GM12878 (cell line): ENCODE data around the gene RTN4. TPM values are rescaled to one million over a fixed set of nuclear protein-coding genes. Genes with fewer than 3 reads are reported as not detected.

ENCODE experiments used
- ATAC-seq: fragments of 200-7000 bp; cut with Tn5 transposase; 3 replicates; pipeline ENCODE4 v1.9.1; 2020; ENCODE audit warnings: mild to moderate bottlenecking, moderate library complexity
- BruUV-seq: library from RNA; stranded (reverse); fragments of 400-500 nt; replicated peaks from 2 replicates; lab custom pipeline; 2021; lab: Mats Ljungman, UMichigan
- CTCF ChIA-PET: fragments of 300-600 bp; sonication (Branson Sonifier 250); formaldehyde crosslinking; extraction: SDS; loops from one replicate; lab custom pipeline; 2021; ENCODE audit warnings: inconsistent platforms; lab: Yijun Ruan, JAX
- POLR2A ChIA-PET: fragments of 350-600 bp; formaldehyde crosslinking; extraction: SDS; loops from one replicate; lab custom pipeline; 2021; ENCODE audit warnings: inconsistent platforms; lab: Charles Lee
- RAD21 ChIA-PET: fragments of 300-600 bp; sonication (Branson Sonifier 250); formaldehyde crosslinking; loops from one replicate; lab custom pipeline; 2023; ENCODE audit warnings: antibody characterized with exemption; ENCODE audit not compliant: unreplicated experiment; lab: Charles Lee
- SMC1A ChIA-PET: fragments of 300-600 bp; sonication (Branson Sonifier 250); formaldehyde crosslinking; loops from one replicate; lab custom pipeline; 2023; ENCODE audit not compliant: unreplicated experiment, uncharacterized antibody; lab: Charles Lee
- DNase-seq: peaks from one replicate; pipeline ENCODE4 v3.0.0-alpha.2; 2011; ENCODE audit warnings: low read depth, low spot score
- FAIRE-seq: peaks from 3 replicates; lab custom pipeline; 2011; peaks lifted over from hg19 to GRCh38; lab: Jason Lieb, UNC
- H2AFZ ChIP-seq: 2 replicates; pipeline ENCODE4 v1.6.0; 2011; ENCODE audit warnings: low read depth, low read length, control low read depth; ENCODE audit not compliant: control insufficient read depth
- H3K27ac ChIP-seq: 2 replicates; pipeline ENCODE4 v1.5.1; 2011; ENCODE audit warnings: control low read depth; ENCODE audit not compliant: control insufficient read depth, insufficient read depth
- H3K27me3 ChIP-seq, 2 experiments: replicated peaks in 1 of 2; 2 replicates each; pipeline versions ENCODE4 v1.6.0 to v1.6.1; 2011; ENCODE audit warnings: low read length in 1 of 2; ENCODE audit not compliant: control insufficient read depth in 2 of 2, insufficient read depth in 2 of 2
- H3K36me3 ChIP-seq, 2 experiments: 2 replicates each; pipeline ENCODE4 v1.5.1; 2011; ENCODE audit warnings: low read length in 1 of 2; ENCODE audit not compliant: control insufficient read depth in 2 of 2, insufficient read depth in 2 of 2
- H3K4me1 ChIP-seq: 2 replicates; pipeline ENCODE4 v1.6.1; 2011; ENCODE audit warnings: mild to moderate bottlenecking, low read length, moderate library complexity, mixed read lengths; ENCODE audit not compliant: control insufficient read depth, insufficient read depth
- H3K4me2 ChIP-seq: 2 replicates; pipeline ENCODE4 v1.6.0; 2011; ENCODE audit warnings: control low read depth; ENCODE audit not compliant: control insufficient read depth, insufficient read depth
- H3K4me3 ChIP-seq: fragments of 200-600 bp; sonication (generic); 2 replicates; pipeline ENCODE4 v1.5.1; 2016
- H3K79me2 ChIP-seq: 2 replicates; pipeline ENCODE4 v1.6.0; 2011; ENCODE audit warnings: low read length; ENCODE audit not compliant: control insufficient read depth, insufficient read depth
- H3K9ac ChIP-seq: 2 replicates; pipeline ENCODE4 v1.8.0; 2011; ENCODE audit warnings: low read length, control low read depth, mixed read lengths; ENCODE audit not compliant: control insufficient read depth, insufficient read depth
- H3K9me3 ChIP-seq: replicated peaks from 3 replicates; pipeline ENCODE4 v1.5.1; 2011; ENCODE audit warnings: mild to moderate bottlenecking, low read length; ENCODE audit not compliant: control insufficient read depth, insufficient read depth
- H4K20me1 ChIP-seq: 2 replicates; pipeline ENCODE4 v1.6.0; 2011; ENCODE audit not compliant: control insufficient read depth, insufficient read depth
- ATF3 ChIP-seq: IDR thresholded peaks from 2 replicates; pipeline ENCODE4 v1.6.1; 2011; ENCODE audit warnings: low read depth, mild to moderate bottlenecking, low read length, moderate library complexity, borderline replicate concordance; ENCODE audit errors: extremely low read depth
- EED ChIP-seq: sonication (generic); IDR thresholded peaks from 2 replicates; pipeline ENCODE4 v1.6.1; 2016; ENCODE audit warnings: antibody characterized with exemption, low read depth
- IKZF1 ChIP-seq: fragments of 450-650 bp; conservative IDR thresholded peaks from 2 replicates; pipeline ENCODE4 v1.6.1; 2017; ENCODE audit warnings: antibody characterized with exemption, mild to moderate bottlenecking
- IKZF2 ChIP-seq, 2 experiments: fragments of 450-650 bp; IDR thresholded peaks; 2 replicates each; pipeline ENCODE4 v1.6.1; 2017; ENCODE audit warnings: mild to moderate bottlenecking in 2 of 2, moderate library complexity in 2 of 2
- IRF3 ChIP-seq: fragments of 450-650 bp; IDR thresholded peaks from 2 replicates; pipeline ENCODE4 v1.6.1; 2014; ENCODE audit warnings: mild to moderate bottlenecking
- IRF4 ChIP-seq: IDR thresholded peaks from 2 replicates; pipeline ENCODE4 v1.6.1; 2011; ENCODE audit warnings: low read depth, low read length
- KDM1A ChIP-seq: fragments of 200-600 bp; sonication (generic); IDR thresholded peaks from 2 replicates; pipeline ENCODE4 v1.6.1; 2016; ENCODE audit warnings: borderline replicate concordance
- KLF5 ChIP-seq: fragments of 450-650 bp; IDR thresholded peaks from 2 replicates; pipeline ENCODE4 v1.6.1; 2014; ENCODE audit warnings: mild to moderate bottlenecking; ENCODE audit not compliant: partially characterized antibody
- PAX8 ChIP-seq: fragments of 450-650 bp; IDR thresholded peaks from 2 replicates; pipeline ENCODE4 v1.6.1; 2017; ENCODE audit warnings: mild to moderate bottlenecking, moderate library complexity
- RUNX3 ChIP-seq: IDR thresholded peaks from 2 replicates; pipeline ENCODE4 v1.6.1; 2012; ENCODE audit warnings: low read length, inconsistent platforms
- TBL1XR1 ChIP-seq: IDR thresholded peaks from 2 replicates; pipeline ENCODE4 v1.6.1; 2012; ENCODE audit warnings: low read depth, low read length, improper control_type of control experiment
- WGBS: methylation state at CpG from one replicate; pipeline ENCODE4 v1.1.6; 2016; ENCODE audit warnings: low lambda C conversion rate; ENCODE audit not compliant: insufficient replicate concordance, insufficient coverage; ENCODE audit errors: missing lambda C conversion rate; 5-methylcytosine and 5-hydroxymethylcytosine counted together
- in situ Hi-C: fragments of 300-500 bp; cut with MboI; formaldehyde crosslinking; loops from 9 replicates; pipeline ENCODE4 v1.14.3; 2018; ENCODE audit warnings: mixed read lengths
- intact Hi-C: fragments of 100-400 bp; cut with micrococcal nuclease; formaldehyde crosslinking; loops from one replicate; pipeline ENCODE4 v1.14.2; 2022; ENCODE audit not compliant: unreplicated experiment
- polyA plus RNA-seq, 11 experiments: library from polyadenylated mRNA; depleted of rRNA in 4 of 11; unstranded in 6 of 11; stranded (reverse) in 5 of 11; fragments of >200 nt; fragmentation: Nextera tagmentation in 4 of 11; fragmentation: Illumina TruSeq in 1 of 11; extraction: Ambion mirVana in 4 of 11; extraction: Trizol in 1 of 11; gene quantifications; 1 replicate in 1 of 11; 2 replicates in 10 of 11; pipeline versions ENCODE4 v1.2.1 to v1.2.3, GENCODE V29; 2011 to 2016; ENCODE audit warnings: inconsistent platforms in 2 of 11, missing spikeins in 2 of 11, low read depth in 1 of 11
- total RNA-seq, 4 experiments: library from RNA; depleted of rRNA in 3 of 4; stranded (reverse); fragments of >200 nt in 3 of 4; fragmentation: Illumina TruSeq in 1 of 4; extraction: Trizol in 1 of 4; gene quantifications; 2 replicates each; pipeline versions ENCODE4 v1.2.1 to v1.2.3, GENCODE V29; 2013 to 2021
- TF ChIP-seq, protein P1 (sequence below): fragments of 450-650 bp; IDR thresholded peaks from 2 replicates; pipeline ENCODE4 v1.6.1; 2017; ENCODE audit warnings: low read depth, mild to moderate bottlenecking, moderate library complexity
- TF ChIP-seq, protein P2 (sequence below): fragments of 450-650 bp; conservative IDR thresholded peaks from 2 replicates; pipeline ENCODE4 v1.6.1; 2017; ENCODE audit warnings: mild to moderate bottlenecking, moderate library complexity
- TF ChIP-seq, protein P3 (sequence below): fragments of 450-650 bp; IDR thresholded peaks from 2 replicates; pipeline ENCODE4 v1.6.1; 2018; ENCODE audit warnings: borderline replicate concordance, mild to moderate bottlenecking; ENCODE audit not compliant: partially characterized antibody

The RTN4 gene
- total and polyA plus RNA-seq, 10 of the 15 experiments (the other 5 are each of a cell fraction or from before 2014, with no cell fraction given) = 56.0 to 133 (median 83.3) TPM

GRCh38 chr2:55051026-55051866 lies 995 bp upstream of the RTN4 start:
- Histone ChIP-seq H3K9ac (peak overlapping the region; percentile 78), H3K79me2 (peaks cover 45% of the 10 kb centered on the region), H3K4me3 (peak overlapping the region; percentile 82), H3K9me3 (no peaks in the 10 kb centered on the region), H3K4me2 (peak overlapping the region; percentile 98), H3K27ac (peak overlapping the region; percentile 84), H4K20me1 (no peaks in the 10 kb centered on the region), H2AFZ (peak overlapping the region; percentile 79), H3K36me3 (no peaks in the 10 kb centered on the region), H3K4me1 (peaks cover 10% of the 10 kb centered on the region; the same call in 1 of the 2 replicates), H3K27me3 (no peaks in the 10 kb centered on the region)
- 17% methylated on average over 9 of the region's 9 CpGs for WGBS
- ChIA-PET SMC1A (interaction anchor here (0.7 to 7.5 kb wide), 13 partner anchors 9 to 123 kb away, joined by 3 to 98 read pairs (median 8); no protein-coding TSS in a partner anchor), CTCF (interaction anchor here (0.5 to 7.5 kb wide), 15 partner anchors 11 to 1079 kb away, joined by 3 to 146 read pairs (median 4); no protein-coding TSS in a partner anchor), RAD21 (interaction anchor here (0.7 to 5.0 kb wide), 21 partner anchors 10 to 130 kb away, joined by 3 to 107 read pairs (median 5); no protein-coding TSS in a partner anchor), POLR2A (interaction anchor here (0.5 to 4.2 kb wide), 21 partner anchors 7 to 489 kb away, joined by 3 to 37 read pairs (median 4); no protein-coding TSS in a partner anchor)
- FAIRE-seq = no peak
- no peak for DNase-seq
- in situ Hi-C loops = no loop called here
- ATAC-seq = no peak
- intact Hi-C loops = loop anchor here (2.0 to 5.0 kb wide), 3 partner anchors 36 to 181 kb away; partner anchors contain the start of genes CLHC1 and RPS27A
- BruUV-seq = TSS peak; percentile 90
- TF ChIP-seq, protein P1, sequence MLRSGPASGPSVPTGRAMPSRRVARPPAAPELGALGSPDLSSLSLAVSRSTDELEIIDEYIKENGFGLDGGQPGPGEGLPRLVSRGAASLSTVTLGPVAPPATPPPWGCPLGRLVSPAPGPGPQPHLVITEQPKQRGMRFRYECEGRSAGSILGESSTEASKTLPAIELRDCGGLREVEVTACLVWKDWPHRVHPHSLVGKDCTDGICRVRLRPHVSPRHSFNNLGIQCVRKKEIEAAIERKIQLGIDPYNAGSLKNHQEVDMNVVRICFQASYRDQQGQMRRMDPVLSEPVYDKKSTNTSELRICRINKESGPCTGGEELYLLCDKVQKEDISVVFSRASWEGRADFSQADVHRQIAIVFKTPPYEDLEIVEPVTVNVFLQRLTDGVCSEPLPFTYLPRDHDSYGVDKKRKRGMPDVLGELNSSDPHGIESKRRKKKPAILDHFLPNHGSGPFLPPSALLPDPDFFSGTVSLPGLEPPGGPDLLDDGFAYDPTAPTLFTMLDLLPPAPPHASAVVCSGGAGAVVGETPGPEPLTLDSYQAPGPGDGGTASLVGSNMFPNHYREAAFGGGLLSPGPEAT = peak; percentile 33; the same call in 1 of the 2 replicates
- TF ChIP-seq ATF3 (no peak), KLF5 (no peak), IRF4 (no peak), IKZF2 (IDR thresholded peaks at IDR 0.05) (peak in 1 of 2 experiments; percentile 55; a peak in 3 of 4 replicates), TBL1XR1 (no peak), RUNX3 (peak; percentile 53; the same call in 1 of the 2 replicates), KDM1A (no peak), IKZF1 (peak; percentile 13), EED (peak; percentile 23; the same call in 1 of the 2 replicates), PAX8 (peak; percentile 62; the same call in 1 of the 2 replicates), IRF3 (no peak)
- TF ChIP-seq, protein P2, sequence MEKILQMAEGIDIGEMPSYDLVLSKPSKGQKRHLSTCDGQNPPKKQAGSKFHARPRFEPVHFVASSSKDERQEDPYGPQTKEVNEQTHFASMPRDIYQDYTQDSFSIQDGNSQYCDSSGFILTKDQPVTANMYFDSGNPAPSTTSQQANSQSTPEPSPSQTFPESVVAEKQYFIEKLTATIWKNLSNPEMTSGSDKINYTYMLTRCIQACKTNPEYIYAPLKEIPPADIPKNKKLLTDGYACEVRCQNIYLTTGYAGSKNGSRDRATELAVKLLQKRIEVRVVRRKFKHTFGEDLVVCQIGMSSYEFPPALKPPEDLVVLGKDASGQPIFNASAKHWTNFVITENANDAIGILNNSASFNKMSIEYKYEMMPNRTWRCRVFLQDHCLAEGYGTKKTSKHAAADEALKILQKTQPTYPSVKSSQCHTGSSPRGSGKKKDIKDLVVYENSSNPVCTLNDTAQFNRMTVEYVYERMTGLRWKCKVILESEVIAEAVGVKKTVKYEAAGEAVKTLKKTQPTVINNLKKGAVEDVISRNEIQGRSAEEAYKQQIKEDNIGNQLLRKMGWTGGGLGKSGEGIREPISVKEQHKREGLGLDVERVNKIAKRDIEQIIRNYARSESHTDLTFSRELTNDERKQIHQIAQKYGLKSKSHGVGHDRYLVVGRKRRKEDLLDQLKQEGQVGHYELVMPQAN = 0 out of 2 replicates have a peak, but pooled peaks have one; percentile 28
- TF ChIP-seq, protein P3, sequence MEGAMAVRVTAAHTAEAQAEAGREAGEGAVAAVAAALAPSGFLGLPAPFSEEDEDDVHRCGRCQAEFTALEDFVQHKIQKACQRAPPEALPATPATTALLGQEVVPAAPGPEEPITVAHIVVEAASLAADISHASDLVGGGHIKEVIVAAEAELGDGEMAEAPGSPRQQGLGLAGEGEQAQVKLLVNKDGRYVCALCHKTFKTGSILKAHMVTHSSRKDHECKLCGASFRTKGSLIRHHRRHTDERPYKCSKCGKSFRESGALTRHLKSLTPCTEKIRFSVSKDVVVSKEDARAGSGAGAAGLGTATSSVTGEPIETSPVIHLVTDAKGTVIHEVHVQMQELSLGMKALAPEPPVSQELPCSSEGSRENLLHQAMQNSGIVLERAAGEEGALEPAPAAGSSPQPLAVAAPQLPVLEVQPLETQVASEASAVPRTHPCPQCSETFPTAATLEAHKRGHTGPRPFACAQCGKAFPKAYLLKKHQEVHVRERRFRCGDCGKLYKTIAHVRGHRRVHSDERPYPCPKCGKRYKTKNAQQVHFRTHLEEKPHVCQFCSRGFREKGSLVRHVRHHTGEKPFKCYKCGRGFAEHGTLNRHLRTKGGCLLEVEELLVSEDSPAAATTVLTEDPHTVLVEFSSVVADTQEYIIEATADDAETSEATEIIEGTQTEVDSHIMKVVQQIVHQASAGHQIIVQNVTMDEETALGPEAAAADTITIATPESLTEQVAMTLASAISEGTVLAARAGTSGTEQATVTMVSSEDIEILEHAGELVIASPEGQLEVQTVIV = no peak
